ENCODE data around the gene HOXC11.

Gene HOXC11

DNA sequence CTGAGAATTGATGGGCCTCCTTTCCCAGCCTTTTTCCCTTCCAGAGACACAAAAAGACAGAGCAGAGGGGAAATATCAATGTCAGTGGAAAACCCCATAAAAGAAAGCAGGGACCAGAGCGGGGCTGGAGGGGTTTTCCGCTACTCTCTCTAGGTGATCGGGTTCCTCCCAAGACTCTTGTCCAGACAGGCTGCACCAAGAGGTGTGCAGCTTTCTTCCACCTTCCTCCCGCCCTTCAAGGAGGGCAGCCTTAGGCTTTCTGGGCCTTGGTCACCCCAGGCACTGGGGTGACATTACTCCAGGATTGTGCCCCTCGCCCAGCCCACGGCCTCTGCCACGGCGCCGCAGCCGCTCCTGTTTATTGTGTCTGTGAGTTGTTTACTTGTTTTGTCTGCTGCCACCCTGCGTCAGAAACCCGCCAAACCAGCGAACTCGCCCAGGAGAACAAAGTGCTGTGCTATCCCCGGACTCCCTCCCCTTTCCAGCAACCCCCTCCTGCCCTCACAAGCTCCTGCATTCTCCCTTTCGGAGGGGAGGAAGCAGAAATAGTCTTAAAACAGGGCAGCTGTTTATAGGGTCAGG is 48.6 kb downstream of the HOXC11 start:
- DNase-seq (ENCODE audit: low spot score), result peak; percentile 68

DNA sequence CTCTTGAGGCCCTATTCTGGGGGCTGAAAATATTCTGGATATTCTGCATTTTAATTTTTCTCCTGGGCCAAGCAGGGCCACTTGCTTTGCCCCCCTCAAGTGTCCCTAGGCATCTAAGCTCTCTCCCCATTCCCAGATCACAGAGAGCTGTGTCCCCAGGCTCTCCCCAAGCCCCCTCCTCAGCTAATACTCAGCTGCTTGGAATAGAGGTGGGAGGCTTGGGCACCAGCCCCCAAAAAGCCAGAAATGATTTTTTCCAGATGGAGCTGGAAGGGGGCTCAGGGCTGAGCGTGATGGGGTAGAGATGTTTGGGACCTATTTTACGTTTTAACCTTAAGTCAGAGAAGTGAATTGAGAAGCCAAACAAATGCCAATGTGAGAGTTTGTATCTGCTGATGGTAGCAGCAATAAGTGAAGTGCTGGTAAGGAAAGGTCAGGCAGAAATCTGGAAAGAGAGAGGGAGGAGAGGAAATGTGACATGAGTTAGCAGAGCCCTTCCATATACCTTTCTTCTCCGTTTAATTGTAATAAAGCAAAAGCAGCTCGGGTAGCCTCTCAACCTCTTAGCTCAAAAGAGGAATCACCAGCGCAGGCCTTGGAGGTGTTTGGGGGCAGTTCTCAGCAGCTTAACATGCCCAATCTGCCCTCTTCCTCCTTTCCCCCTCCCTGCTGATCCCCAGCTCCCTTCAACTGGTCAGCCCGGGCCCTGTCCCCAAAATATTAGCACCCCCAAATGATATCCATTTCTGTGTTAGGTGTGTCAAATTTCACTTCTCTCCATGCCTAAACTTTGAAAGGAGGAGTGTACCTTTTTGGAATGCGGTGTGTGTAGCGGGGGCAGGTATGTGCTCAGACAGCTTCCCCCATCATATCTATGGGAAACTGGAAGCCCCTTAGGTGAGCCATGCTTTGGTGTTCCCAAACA is 50.3 kb downstream of the HOXC11 start:
- no peak for DNase-seq (ENCODE audit: low spot score)

DNA sequence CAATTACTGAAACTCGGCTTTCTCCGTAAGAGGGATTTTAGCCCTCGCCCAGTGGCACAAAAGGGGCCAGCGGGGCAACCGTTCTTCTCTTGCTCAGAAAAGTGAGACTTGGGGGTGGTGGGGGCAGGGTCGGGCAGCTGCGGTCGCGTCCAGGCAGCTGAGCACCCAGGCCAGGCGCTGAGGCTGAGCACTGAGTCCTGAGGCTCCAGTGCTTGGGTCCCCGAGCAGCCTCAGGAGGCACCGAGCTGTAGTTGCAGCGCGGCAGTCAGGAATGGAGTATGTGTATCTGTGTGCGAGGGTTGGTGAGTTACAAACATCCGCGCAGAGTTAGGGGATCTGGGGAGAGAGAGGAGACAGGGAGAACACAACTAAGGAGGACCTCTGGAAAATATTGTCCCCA is 51.2 kb downstream of the HOXC11 start:
- DNase-seq (ENCODE audit: low spot score), result no peak

DNA sequence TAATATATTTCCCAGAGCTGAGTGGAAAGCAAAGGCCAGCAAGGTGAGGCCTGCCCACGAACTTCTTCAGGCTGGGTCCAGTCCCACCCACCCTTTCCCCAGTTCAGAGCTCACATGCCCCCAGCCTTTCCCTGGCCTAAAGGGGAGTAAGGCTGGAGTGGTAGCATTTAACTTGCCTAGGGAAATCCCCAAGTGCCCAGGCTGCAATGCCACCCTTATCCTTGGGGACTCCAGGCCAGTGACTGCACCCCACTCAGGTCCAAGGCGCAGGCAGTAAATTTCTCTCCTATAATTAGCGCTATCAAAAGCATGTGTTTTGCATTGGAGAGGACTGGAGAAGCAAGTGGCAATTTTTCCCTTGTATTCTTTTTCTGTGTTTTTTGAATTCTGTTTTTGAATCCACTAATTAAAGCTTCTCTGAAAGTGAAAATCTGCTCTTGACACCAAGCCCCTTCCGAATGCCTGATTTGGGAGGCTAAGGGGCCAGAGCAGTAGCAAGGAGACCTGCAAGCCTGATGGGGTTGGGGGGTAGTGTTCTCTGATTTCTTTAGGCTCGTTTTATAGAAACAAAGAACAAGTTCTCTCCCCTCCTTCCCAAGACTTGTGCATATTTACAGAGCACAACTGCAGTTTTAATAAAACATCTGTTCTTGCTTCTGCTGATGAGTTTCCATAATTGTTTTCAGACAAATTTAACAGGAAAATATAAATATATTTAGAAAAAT is 51.8 kb downstream of the HOXC11 start:
- no peak for DNase-seq (ENCODE audit: low spot score)

DNA sequence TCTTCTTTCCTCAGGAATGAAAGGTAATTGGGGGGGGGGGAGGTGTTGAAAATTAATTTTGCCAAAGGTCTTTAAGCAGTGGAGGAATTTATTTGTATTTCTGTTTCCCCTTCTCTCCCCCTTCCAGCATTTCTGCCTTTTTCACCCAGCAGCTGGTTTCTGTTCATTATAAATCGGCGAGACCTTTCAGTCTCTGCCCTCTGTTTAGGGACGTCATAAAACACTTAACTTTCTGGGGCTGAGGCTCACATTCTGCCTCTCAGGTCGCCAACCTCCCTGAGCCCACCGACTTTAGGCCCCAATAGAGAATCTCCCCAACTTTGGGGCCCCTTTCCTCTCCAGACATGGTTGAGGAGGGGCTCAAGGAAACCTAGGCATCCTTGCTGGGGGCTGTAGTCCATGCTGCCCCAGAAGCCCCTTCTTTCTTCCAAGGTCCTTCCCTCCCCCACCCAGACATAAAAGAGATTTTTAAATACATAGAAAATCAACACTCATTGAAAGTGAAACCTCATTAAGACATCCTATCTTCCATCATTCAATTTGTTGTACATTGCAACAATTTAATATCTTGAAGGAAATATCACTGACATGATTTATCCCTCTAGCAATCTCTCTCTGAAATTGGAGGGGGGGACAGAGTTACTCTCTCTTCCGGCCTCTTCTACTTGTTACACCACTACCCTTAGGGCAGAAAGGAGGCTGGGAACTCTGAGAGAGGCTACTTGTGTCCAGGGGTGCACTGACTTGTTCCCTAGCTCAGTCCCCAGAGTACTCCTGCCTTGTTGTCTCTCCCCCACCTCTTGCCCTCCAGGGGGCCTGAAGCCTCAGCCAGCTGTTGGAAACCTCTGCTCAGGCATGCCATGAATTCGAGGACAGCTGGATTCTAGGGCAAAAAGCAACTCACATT is 52.8 kb downstream of the HOXC11 start:
- no peak for DNase-seq (ENCODE audit: low spot score)

DNA sequence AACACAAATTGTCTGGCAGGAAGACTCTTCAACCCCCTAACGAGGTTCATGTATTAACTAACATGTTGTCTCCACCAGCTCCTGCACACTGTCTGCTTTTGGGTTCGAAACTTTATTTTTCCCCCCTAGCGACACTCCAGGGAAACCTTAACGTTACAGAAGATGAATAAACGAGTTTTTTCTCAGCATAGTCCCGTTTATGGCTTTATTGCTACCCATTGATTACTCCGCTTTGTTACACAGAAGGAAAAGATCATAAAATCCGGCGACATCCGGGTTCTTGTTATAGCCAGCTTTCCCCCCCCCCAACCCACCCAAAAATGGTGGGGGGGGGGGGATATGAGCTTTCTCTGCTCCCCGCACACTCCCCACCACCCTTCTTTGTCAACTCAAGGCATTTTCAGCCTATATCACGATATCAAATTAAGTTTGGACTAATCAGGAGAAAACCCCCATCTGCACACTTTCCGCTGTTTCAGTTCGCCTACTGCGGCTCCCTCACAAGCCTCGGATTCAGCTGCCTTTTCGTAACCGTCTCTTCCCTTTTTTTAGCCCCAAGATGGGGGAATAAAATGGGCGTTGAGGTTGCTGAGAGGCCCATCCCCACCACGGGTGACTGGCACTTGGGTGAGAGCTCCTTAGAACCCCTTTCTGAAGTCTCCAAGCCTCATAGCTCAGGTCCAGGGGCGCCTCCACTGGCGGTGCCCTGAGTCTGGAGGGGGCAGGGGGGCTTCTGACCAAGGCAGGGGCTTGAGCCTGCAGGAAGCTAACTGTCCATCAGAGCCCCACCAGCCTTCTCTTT is 53.9 kb downstream of the HOXC11 start:
- no peak for DNase-seq (ENCODE audit: low spot score)

All from SW480 (cell line).